Astrocyte of the hippocampus (primary cell): ENCODE data around the gene PLCL1.

Source experiments
- DNase-seq: peaks from one replicate; pipeline ENCODE4 v3.0.0; 2011; ENCODE audit warnings: low read depth, low spot score

PLCL1 gene

GRCh38 chr2:198056836-198057235, 252.4 kb downstream of the PLCL1 start:
- no peak for DNase-seq

GRCh38 chr2:198059800-198060199, 255.4 kb downstream of the PLCL1 start:
- no peak for DNase-seq

GRCh38 chr2:198060277-198060676, 255.9 kb downstream of the PLCL1 start:
- no peak for DNase-seq

- no peak for DNase-seq
Observed at GRCh38 chr2:198062826-198063225, 258.4 kb downstream of the PLCL1 start.

DNA sequence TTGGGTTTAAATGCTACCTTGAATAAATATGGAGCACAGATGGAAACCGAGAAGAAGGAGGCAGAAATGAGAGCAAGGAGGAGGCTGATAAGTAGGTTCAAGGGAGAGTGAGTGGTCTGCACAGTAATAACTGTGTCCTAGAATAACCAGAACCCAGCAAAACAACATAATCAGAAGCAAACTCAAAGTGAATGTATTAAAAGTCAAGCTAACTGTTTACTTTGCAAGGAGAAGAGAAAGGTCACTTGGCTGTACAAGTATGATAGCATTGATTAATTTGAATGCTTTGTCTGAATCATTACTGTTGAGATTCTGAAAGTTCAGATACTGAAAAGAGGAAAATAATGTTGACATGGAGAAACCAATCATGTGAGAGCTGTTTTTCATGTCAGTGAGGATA, 258.8 kb downstream of the PLCL1 start:
- no peak for DNase-seq

DNA sequence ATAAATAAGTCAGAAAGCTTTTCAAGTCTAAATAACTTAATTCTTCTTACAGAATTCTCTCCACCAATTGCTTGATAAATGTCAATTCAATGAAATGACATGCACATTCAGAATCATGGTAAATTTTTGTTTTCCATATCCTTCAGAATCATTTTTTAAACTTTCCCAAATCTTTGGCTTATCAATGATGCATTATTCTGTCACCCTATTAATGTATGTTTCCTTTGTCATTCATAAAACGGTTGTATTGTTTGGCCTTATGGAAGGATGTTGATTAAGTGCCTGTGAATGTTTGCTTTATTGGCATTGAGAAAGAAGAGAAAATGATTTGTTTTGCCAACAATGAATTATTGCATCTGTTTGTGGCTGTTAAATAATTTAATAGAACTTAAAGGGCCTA, 260.9 kb downstream of the PLCL1 start:
- no peak for DNase-seq

DNA sequence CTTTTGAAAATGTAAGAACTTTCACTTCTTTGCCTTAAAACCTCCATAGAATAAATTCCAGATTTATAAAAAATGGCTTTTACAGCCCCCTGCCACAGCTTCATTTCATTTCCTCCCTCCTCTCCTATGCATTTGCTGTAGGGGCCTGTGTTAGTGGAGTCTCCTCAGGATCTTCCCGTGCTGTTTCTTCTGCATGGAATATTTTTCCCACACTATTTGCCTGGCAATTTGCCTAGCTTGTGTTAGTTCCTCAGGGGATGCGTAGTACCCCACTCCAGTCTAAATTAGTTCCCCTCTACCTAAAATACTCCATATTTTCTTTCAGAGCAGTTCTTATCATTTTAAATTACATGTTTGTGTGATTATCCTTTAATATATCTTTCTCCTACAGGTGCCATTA, 262.2 kb downstream of the PLCL1 start:
- DNase-seq, result no peak

- DNase-seq, result no peak
Observed at GRCh38 chr2:198072655-198073054, 268.3 kb downstream of the PLCL1 start.

DNA sequence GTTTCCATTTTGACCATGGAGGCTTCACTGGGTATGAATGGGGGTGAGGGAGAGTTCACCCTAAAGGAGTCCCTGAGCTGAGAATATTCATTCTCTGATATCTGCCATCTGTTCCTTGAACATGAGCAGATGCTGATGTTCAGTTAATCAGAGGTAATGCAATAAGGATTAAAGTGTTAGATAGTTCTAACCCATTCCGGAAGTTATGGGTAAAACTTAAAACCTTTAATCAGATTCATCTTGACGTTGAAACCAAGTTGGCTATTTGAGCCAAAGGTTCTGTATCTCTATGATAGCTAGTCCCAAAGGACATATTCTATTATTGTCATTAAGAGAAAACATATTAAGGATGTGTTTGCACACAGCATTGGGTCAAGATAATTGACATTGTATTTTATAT, 268.9 kb downstream of the PLCL1 start:
- no peak for DNase-seq

GRCh38 chr2:198077477-198077876, 273.1 kb downstream of the PLCL1 start:
- no peak for DNase-seq

GRCh38 chr2:198080879-198081765, 276.7 kb downstream of the PLCL1 start:
- DNase-seq, result no peak

- no peak for DNase-seq
Observed at GRCh38 chr2:198084156-198084555, 279.8 kb downstream of the PLCL1 start.

GRCh38 chr2:198096002-198096401, 291.6 kb downstream of the PLCL1 start:
- DNase-seq, result no peak

DNA sequence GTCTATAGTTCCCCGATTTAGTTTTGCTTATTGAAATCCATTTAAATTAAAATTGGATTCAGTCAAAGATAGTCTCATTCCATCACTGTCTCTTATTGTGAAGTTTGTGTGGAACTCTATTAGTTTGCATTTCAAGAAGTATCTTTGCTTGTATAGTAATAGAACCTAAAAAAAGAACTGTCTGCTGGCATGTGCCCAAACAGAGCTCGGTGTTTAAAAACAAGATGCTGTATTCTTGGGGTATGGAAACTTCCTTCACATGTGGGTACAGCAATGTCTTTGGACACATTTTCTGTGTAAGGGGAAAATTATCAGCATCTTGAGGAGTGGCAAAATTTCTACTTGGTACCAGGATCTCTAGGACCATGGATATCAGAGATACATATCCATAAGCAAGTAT, 292.6 kb downstream of the PLCL1 start:
- DNase-seq, result no peak

GRCh38 chr2:198097630-198098029, 293.2 kb downstream of the PLCL1 start:
- no peak for DNase-seq

DNA sequence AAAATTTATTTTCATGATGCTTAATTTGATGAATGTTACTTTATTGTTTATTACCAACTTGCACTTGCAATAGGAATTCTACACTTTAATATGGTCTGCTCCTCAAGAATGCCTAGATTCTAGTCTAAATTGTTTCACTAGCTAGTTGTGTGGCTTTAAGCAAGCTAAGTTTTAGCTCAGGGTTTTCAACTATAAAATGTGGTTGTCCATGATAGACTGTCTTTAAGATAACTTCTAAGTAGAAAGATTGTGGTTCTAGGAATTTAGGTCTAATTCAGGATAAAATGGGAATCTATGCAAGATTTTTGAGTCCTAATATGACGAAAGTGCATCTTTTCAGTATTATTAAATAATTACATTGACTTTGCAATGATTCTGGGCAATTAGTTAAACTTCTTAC, 294.0 kb downstream of the PLCL1 start:
- no peak for DNase-seq

DNA sequence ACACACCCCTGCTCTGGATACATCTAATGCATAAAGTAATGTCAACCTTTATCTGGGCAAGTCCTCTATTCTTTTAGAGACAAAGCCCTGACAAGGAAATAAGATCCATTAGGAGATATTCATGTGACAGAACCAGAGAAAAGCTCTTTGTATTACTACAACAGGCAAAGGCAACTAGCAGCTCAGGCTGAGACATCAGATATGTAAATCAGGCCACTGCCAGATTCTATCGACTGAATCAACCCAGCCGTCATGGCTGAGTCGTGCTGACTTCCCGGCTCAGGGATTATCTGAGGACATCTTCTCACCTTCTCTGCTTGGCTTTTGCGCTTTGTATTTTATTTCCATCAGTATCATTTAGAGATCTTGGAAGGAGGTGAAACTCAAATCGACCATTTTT, 294.5 kb downstream of the PLCL1 start:
- peak; percentile 20 for DNase-seq

DNA sequence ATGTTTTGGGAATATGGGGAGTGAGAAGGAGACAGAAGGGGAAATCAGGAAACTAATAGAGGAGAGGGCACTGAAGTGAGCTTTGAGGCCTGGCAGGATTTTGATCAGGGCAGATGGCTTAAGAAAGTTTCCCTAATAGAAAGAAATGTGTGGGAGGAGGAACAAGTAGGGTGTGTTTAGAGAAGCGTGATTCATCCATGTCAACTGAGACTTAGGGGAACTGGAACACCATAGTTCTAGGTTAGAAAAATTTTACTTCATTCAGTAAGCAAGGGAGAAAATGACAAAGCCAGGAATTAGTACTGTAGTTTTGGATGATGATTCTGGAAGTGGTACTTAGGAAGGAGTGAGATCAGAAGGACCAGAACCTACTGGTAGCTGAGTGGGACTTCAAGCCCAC, 296.0 kb downstream of the PLCL1 start:
- no peak for DNase-seq

DNA sequence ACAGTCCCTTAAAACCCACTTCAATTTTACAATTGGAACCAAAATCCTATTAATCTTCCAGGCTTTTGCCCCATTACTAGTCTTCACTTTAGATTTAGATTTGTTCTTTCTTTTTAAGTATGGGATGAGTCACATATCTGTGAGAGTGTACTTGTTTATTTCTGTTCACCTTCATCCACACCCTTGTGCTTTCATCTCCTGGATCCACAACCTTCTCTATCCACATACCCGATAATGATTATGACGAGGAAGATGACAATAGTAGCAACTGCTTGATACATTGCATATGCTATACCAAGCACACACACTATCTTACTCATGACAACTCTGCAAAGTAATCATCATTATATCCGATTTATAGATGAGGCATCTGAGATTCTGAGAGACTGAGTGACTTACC, 297.3 kb downstream of the PLCL1 start:
- no peak for DNase-seq

- no peak for DNase-seq
Observed at GRCh38 chr2:198102120-198102519, 297.7 kb downstream of the PLCL1 start.

DNA sequence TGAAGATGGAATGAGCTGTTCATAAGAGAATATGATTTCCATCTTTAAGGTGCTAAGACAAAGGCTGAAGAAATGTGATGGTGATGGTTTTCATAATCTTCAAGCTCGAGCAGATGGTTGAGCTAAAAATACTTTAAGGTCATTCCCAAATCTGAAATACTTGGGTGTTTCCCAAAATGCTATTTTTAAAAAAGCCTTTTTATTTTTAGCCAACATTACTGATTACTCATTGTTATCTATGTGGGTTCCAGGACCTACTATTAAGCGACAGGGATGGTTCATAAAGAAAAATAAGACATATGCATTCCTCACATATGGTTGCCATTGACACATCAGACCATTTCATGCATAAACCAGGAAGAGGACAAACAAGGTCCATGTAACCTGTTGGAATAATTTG, 298.5 kb downstream of the PLCL1 start:
- DNase-seq, result no peak

GRCh38 chr2:198106621-198107385, 302.4 kb downstream of the PLCL1 start:
- DNase-seq, result no peak

DNA sequence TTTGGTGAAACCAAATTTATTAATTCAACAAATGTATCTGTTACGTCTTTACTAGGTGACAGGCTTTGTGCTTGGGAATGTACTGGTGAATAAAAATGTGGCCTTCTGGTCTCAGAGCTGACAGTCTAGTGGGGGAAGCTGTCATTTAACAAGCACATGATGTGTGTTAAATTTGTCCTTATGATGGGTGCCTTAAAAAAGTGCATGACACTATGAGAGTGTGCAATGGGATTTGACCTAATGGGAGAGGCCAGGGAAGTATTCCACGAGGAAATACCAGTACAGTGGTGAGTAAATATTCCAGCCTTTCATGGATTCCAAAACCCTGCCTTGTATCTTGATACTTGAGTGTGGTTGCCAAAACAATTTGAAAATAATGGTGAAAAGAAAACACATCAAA, 308.9 kb downstream of the PLCL1 start:
- DNase-seq, result no peak
